Right lobe of liver (tissue), 6 donors: ENCODE results near the gene VPS13C. TPM values are rescaled to one million over a fixed set of nuclear protein-coding genes. Genes with fewer than 3 reads are reported as not detected.

Experiments used
- ATAC-seq, 4 donors: fragments of 200-7000 bp; cut with Tn5 transposase; one replicate each; pipeline ENCODE4 v1.9.1; 2020; ENCODE audit warnings: mild to moderate bottlenecking in 4 of 4, moderate library complexity in 4 of 4
- DNase-seq, 3 donors: peaks; one replicate each; pipeline ENCODE4 v3.0.0-alpha.2; 2020
- H3K27ac ChIP-seq, 3 donors: fragments of 200-600 bp; one replicate each; pipeline ENCODE4 v1.8.0; 2022
- H3K27me3 ChIP-seq, 2 donors: fragments of 200-600 bp; one replicate each; pipeline ENCODE4 v1.8.0; 2022
- H3K36me3 ChIP-seq, 4 donors: fragments of 200-600 bp; sonication (generic) in 1 of 4; one replicate each; pipeline versions ENCODE4 v1.5.1 to v1.8.0; 2017 to 2022; ENCODE audit warnings: control low read depth in 1 of 4
- H3K4me1 ChIP-seq, 4 donors: fragments of 200-600 bp; sonication (generic) in 1 of 4; one replicate each; pipeline versions ENCODE4 v1.5.1 to v1.8.0; 2017 to 2022; ENCODE audit warnings: control low read depth in 1 of 4
- H3K4me3 ChIP-seq, 3 donors: fragments of 200-600 bp; one replicate each; pipeline ENCODE4 v1.8.0; 2022
- H3K9me3 ChIP-seq, 4 donors: fragments of 200-600 bp; sonication (generic) in 1 of 4; one replicate each; pipeline versions ENCODE4 v1.5.1 to v1.8.0; 2017 to 2022; ENCODE audit warnings: control low read depth in 1 of 4
- POLR2A ChIP-seq: fragments of 450-650 bp; IDR thresholded peaks from one replicate; pipeline ENCODE4 v1.6.1; 2017; ENCODE audit warnings: antibody characterized with exemption, mild to moderate bottlenecking
- WGBS: methylation state at CpG from one replicate; pipeline ENCODE4 v1.1.6; 2018; ENCODE audit warnings: low coverage, low lambda C conversion rate; ENCODE audit not compliant: insufficient coverage; ENCODE audit errors: missing lambda C conversion rate; 5-methylcytosine and 5-hydroxymethylcytosine counted together
- intact Hi-C, 2 donors: fragments of 100-400 bp; cut with DNase I; formaldehyde crosslinking; loops; one replicate each; pipeline versions ENCODE4 v1.11.2 to v1.14.1; 2022
- total RNA-seq, 6 experiments: library from RNA; depleted of rRNA in 2 of 6; stranded (reverse); fragments of >200 nt in 2 of 6; fragmentation: NEBNext Ultra II Directional in 3 of 6; extraction: Animal tissue kit (Norgen Biotek cat#: 25700) in 3 of 6; gene quantifications; one replicate each; pipeline versions ENCODE4 v1.1.0 to v1.2.4, GENCODE V29; 2016 to 2023
- TF ChIP-seq, protein P1 (sequence below), 4 donors: fragments of 200-600 bp in 3 of 4; fragments of 450-650 bp in 1 of 4; IDR thresholded peaks; one replicate each; pipeline versions ENCODE4 v1.5.1 to v1.8.0; 2016 to 2022; ENCODE audit warnings: antibody characterized with exemption in 4 of 4, mild to moderate bottlenecking in 2 of 4
- donor health status: DM: no; HTN: yes; CAD: no.
- donor health status: DM: no; HTN: no; CAD: no.
- donor health status: DM: no; HTN: no; CAD: no.
- donor health status: DM: no; HTN: yes; CAD: no.
- donor health status: DM: no; HTN: yes; CAD: no.

Gene VPS13C
- total RNA-seq, 6 experiments from 2014 or later = 17.5 to 34.6 (median 27.3) TPM

DNA sequence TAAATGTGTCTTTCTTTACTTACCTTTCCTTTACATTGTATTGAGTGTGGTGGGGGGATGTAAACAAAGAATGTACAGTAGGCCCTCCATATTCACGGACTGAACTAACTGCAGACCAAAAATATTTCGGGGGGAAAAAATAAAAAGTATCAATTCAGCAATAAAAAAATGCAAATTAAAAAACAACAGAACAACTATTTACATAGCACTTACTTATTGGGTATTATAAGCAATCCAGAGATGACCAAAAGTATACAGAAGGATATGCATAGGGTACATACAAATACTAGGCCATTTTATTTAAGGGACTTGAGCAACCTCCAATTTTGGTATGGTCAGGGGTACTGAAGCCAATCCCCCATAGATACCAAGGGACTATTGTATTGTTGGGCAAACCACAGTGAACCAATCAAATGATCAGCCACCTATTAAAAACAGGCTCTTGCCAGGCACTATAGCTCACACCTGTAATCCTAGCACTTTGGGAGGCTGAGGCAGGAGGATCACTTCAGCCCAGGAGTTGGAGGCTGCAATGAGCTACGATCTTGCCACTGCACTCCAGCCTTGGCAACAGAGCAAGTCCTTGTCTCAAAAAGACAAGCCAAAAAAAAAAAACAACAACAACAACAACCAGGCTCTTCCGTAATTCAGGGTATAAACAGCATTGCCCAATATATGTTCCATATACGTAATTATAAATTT lies 1.8 kb downstream of the VPS13C start:
- DNase-seq (no peak), ATAC-seq (no peak)
- Histone ChIP-seq H3K4me1 (peaks cover 0 to 11% (median under 1%) of the 10 kb centered on the region in 4 donors), H3K4me3 (no peak overlapping the region), H3K27me3 (no peaks in the 10 kb centered on the region), H3K27ac (no peak overlapping the region), H3K9me3 (no peaks in the 10 kb centered on the region), H3K36me3 (no peaks in the 10 kb centered on the region)
- WGBS = 79% methylated on average over 4 of the region's 5 CpGs
- intact Hi-C loops = no loop called here
- TF ChIP-seq, protein P1, sequence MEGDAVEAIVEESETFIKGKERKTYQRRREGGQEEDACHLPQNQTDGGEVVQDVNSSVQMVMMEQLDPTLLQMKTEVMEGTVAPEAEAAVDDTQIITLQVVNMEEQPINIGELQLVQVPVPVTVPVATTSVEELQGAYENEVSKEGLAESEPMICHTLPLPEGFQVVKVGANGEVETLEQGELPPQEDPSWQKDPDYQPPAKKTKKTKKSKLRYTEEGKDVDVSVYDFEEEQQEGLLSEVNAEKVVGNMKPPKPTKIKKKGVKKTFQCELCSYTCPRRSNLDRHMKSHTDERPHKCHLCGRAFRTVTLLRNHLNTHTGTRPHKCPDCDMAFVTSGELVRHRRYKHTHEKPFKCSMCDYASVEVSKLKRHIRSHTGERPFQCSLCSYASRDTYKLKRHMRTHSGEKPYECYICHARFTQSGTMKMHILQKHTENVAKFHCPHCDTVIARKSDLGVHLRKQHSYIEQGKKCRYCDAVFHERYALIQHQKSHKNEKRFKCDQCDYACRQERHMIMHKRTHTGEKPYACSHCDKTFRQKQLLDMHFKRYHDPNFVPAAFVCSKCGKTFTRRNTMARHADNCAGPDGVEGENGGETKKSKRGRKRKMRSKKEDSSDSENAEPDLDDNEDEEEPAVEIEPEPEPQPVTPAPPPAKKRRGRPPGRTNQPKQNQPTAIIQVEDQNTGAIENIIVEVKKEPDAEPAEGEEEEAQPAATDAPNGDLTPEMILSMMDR (IDR thresholded peaks at IDR 0.05) = no peak
- no peak for TF ChIP-seq POLR2A

DNA sequence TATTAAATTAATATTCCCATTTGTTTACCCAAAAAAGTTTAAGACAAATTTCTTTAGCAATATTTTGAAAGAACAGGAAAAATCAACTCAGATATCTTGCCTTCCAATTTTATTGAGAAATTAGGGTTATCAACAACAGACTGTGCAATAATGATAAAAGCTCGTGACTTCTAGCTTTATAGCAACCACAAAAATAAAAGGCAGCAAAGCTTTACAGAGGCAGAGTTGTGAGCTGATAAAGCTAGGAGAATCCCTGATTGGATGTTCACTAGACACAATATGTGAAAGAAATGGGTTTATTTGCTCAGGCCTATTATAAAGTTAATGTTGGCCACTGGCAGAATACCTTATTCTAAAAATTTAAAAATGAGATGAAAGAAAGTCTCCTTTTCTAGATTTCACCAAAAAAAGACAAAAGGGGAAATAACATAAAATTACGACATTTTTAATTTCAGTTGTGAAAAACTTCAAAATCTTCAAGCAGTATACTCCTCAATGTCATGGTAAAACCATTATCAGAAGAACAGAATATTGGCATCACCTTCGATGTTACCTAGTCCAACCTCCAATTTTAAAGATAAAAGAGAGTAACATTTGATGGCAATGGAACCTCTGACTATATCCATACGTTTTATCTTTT lies 2.8 kb downstream of the VPS13C start:
- WGBS = 77% methylated on average over 4 of the region's 4 CpGs
- no peaks in the 10 kb centered on the region for H3K9me3 ChIP-seq
- intact Hi-C loops = no loop called here
- no peak for ATAC-seq
- no peaks in the 10 kb centered on the region for H3K27me3 ChIP-seq
- no peak overlapping the region for H3K27ac ChIP-seq
- TF ChIP-seq POLR2A = no peak
- TF ChIP-seq, protein P1 (IDR thresholded peaks at IDR 0.05) = no peak
- H3K36me3 ChIP-seq = no peaks in the 10 kb centered on the region
- H3K4me1 ChIP-seq = peaks cover 0 to 21% (median 5%) of the 10 kb centered on the region in 4 donors
- no peak for DNase-seq
- H3K4me3 ChIP-seq = no peak overlapping the region

DNA sequence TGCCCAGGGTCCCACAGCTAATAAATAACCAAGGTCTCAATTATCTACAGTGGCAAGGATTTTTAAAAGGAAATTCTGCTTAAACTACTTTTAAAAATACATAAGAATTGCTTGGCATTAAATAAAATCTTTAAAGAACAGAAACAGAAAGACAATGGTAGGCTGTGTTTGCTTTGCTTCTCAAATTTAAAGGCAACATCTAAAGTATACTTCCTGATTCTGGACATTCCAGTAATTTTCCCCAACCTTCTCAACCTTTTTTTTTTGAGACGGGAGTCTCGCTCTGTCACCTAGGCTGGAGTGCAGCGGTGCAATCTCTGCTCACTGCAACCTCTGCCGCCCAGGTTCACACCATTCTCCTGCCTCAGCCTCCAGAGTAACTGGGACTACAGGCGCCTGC lies 5.3 kb downstream of the VPS13C start:
- Histone ChIP-seq H3K9me3 (no peaks in the 10 kb centered on the region), H3K4me3 (no peak overlapping the region), H3K36me3 (no peaks in the 10 kb centered on the region), H3K4me1 (peaks cover 0 to 30% (median 5%) of the 10 kb centered on the region in 4 donors), H3K27ac (no peak overlapping the region), H3K27me3 (no peaks in the 10 kb centered on the region)
- intact Hi-C loops = no loop called here
- 81% methylated on average over 5 of the region's 5 CpGs for whole genome bisulfite sequencing
- TF ChIP-seq, protein P1 (IDR thresholded peaks at IDR 0.05) = no peak
- TF ChIP-seq POLR2A = no peak
- DNase-seq (no peak), ATAC-seq (no peak)

DNA sequence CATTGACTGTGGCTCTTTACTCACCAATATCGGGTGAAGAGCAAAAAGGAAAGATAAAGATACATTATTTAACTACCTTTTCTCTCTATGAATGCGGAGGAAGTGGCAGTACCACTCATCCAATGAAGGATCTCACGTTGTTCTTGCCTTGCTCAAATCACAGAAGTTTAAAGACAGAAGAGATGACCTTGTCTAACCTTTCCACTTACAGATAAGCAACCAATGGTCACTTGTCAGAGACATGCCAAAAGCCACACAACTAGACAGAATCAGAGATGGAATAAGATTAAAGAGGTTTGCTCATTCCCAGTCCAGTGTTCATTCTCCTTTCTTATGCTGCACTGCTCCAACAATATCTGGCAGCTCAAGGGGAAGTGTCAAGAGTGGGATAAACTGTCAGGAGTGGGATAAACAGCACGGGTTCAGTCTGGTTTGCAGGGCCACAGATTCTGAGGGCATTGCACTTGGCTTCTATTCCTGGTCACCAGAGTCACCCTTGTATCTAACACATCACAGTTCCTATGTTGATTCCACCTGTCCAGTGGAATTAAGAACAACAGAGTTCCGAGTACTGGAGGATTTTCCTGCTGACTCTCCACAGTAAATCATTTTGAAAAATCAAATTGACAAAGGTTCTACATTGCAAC lies 6.7 kb downstream of the VPS13C start:
- peaks cover 0 to 24% (median 5%) of the 10 kb centered on the region in 4 donors for H3K4me1 ChIP-seq
- ATAC-seq = peak; percentile 24 to 82 (median 58)

More for the DNA sequence above, 6.7 kb downstream of the VPS13C start:
- no peak overlapping the region for H3K27ac ChIP-seq
- WGBS = 49% methylated on average over 5 of the region's 5 CpGs
- intact Hi-C loops = no loop called here
- no peaks in the 10 kb centered on the region for H3K36me3 ChIP-seq
- no peaks in the 10 kb centered on the region for H3K27me3 ChIP-seq
- DNase-seq = no peak
- H3K4me3 ChIP-seq = no peak overlapping the region
- TF ChIP-seq POLR2A = no peak
- TF ChIP-seq, protein P1 (IDR thresholded peaks at IDR 0.05) = no peak
- H3K9me3 ChIP-seq = no peaks in the 10 kb centered on the region
